SU-DHL-6 (cell line): ENCODE measurements around the gene SDC4.

Experiments used
- CTCF ChIP-seq: fragments of 200-600 bp; sonication (generic); IDR thresholded peaks from one replicate; pipeline ENCODE4 v1.5.1; 2017; ENCODE audit warnings: antibody characterized with exemption, mild to moderate bottlenecking, low read length, moderate library complexity; ENCODE audit not compliant: insufficient read depth, poor library complexity, severe bottlenecking
- EZH2phosphoT487 ChIP-seq: fragments of 200-600 bp; sonication (generic), shearing (Covaris generic); conservative IDR thresholded peaks from 2 replicates; pipeline ENCODE4 v1.6.1; 2018; ENCODE audit warnings: mild to moderate bottlenecking, antibody characterized with exemption, low read length, moderate library complexity, mixed read lengths

GRCh38 chr20:45372646-45373352 is 24.6 kb upstream of the SDC4 start:
- TF ChIP-seq CTCF (no peak), EZH2phosphoT487 (no peak)
